Osteocyte (in vitro differentiated cells): ENCODE measurements around the gene MS4A13. TPM values are rescaled to one million over a fixed set of nuclear protein-coding genes. Genes with fewer than 3 reads are reported as not detected.

ENCODE experiments used
- DNase-seq: peaks from one replicate; pipeline ENCODE4 v3.0.0; 2021; ENCODE audit warnings: mixed read lengths; ENCODE audit not compliant: unreplicated experiment; ENCODE audit errors: extremely low spot score
- H3K27ac Mint-ChIP-seq: one replicate; pipeline ENCODE4 v1.8.0; 2021; ENCODE audit warnings: mild to moderate bottlenecking, mixed read lengths; ENCODE audit not compliant: unreplicated experiment
- H3K27me3 Mint-ChIP-seq: one replicate; pipeline ENCODE4 v1.8.0; 2021; ENCODE audit warnings: mixed read lengths; ENCODE audit not compliant: unreplicated experiment
- H3K36me3 Mint-ChIP-seq: one replicate; pipeline ENCODE4 v1.8.0; 2021; ENCODE audit warnings: mixed read lengths; ENCODE audit not compliant: unreplicated experiment
- H3K4me1 Mint-ChIP-seq: one replicate; pipeline ENCODE4 v1.8.0; 2021; ENCODE audit warnings: mixed read lengths; ENCODE audit not compliant: unreplicated experiment
- H3K4me3 Mint-ChIP-seq: one replicate; pipeline ENCODE4 v1.8.0; 2021; ENCODE audit warnings: mild to moderate bottlenecking, moderate library complexity, mixed read lengths; ENCODE audit not compliant: unreplicated experiment
- H3K9me3 Mint-ChIP-seq: one replicate; pipeline ENCODE4 v1.8.0; 2021; ENCODE audit warnings: mixed read lengths; ENCODE audit not compliant: unreplicated experiment
- long read RNA-seq: library from polyadenylated mRNA; unstranded; transcript quantifications from one replicate; pipeline ENCODE4 v2.0.0, GENCODE V29; 2021
- total RNA-seq: library from RNA; stranded (reverse); gene quantifications from 2 replicates; pipeline ENCODE4 v1.2.1, GENCODE V29; 2021
- TF ChIP-seq, protein P1 (sequence below): fragments of 200-600 bp; sonication (generic); IDR thresholded peaks from 2 replicates; pipeline ENCODE4 v1.5.0; 2021; ENCODE audit warnings: antibody characterized with exemption, mild to moderate bottlenecking, moderate library complexity

Gene MS4A13, protein sequence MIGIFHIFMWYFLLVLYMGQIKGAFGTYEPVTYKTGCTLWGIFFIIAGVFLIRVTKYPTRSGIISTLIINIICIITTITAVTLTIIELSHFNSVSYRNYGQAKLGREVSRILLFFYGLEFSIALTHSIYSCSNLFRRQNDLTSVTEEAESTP
- total RNA-seq, result not detected in 2 replicates
- long read RNA-seq, result 0 reads

DNA sequence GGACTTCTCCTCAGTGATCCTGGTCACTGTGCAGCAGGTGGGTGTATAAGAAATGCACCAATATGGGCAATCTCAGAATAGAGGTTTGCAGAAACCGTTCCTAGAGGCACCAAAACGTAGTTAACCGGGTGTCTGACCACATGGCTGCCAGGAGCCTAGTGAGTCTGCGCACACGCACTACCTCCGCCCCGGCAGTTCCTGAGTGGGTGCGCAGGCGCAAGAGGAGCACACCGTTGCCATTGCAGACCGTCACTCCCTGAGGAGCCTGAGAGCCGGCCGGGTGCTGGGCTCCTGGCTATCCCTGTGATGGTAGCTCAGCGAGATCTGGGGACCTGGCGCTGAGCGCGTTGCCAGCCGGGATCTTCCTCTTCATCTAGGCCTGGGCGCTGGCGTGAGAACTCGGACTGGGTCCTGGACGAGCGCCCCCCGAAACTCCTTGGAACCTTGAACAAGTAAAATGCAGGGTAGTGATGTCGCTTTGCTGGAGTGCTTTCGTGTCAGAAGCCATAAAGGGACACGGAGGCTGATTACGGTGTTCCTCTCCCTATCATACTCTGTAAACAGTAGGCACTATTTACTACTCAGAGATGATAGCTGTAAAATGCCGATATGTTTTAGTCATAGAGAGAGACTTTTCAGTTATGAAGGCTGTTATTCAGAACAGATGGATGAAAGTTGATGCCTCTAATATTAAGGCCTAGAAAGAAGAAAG lies at the start of gene MS4A13:
MS4A13 (plus strand) TSS at position 249 of the 712 bp plus-strand sequence. CDS start 2,692 bp downstream, outside the sequence.
- DNase-seq, result no peak
- peaks cover 6% of the 10 kb centered on the region for H3K27me3 Mint-ChIP-seq
- no peak within 1 kb of the TSS for H3K27ac Mint-ChIP-seq
- no peaks in the 10 kb centered on the region for H3K36me3 Mint-ChIP-seq
- TF ChIP-seq, protein P1, sequence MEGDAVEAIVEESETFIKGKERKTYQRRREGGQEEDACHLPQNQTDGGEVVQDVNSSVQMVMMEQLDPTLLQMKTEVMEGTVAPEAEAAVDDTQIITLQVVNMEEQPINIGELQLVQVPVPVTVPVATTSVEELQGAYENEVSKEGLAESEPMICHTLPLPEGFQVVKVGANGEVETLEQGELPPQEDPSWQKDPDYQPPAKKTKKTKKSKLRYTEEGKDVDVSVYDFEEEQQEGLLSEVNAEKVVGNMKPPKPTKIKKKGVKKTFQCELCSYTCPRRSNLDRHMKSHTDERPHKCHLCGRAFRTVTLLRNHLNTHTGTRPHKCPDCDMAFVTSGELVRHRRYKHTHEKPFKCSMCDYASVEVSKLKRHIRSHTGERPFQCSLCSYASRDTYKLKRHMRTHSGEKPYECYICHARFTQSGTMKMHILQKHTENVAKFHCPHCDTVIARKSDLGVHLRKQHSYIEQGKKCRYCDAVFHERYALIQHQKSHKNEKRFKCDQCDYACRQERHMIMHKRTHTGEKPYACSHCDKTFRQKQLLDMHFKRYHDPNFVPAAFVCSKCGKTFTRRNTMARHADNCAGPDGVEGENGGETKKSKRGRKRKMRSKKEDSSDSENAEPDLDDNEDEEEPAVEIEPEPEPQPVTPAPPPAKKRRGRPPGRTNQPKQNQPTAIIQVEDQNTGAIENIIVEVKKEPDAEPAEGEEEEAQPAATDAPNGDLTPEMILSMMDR, result no peak
- H3K9me3 Mint-ChIP-seq, result no peaks in the 10 kb centered on the region
- no peak within 1 kb of the TSS for H3K4me3 Mint-ChIP-seq
- H3K4me1 Mint-ChIP-seq, result peaks cover 25% of the 10 kb centered on the region

DNA sequence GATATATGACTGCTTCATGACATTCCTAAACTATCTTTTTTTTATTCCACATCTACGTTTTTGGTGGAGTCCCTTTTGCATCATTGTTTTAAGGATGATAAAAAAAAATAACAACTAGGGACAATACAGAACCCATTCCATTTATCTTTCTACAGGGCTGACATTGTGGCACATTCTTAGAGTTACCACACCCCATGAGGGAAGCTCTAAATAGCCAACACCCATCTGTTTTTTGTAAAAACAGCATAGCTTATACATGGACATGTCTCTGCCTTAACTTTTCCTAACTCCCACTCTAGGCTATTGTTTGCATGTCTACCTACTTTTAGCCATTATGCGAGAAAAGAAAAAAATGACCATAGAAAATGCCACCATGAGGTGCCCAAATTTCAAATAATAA lies 46.4 kb upstream of the MS4A13 start:
- Mint-ChIP-seq H3K27me3 (peaks cover 15% of the 10 kb centered on the region), H3K4me3 (no peak overlapping the region), H3K4me1 (no peaks in the 10 kb centered on the region), H3K27ac (no peak overlapping the region), H3K9me3 (no peaks in the 10 kb centered on the region), H3K36me3 (no peaks in the 10 kb centered on the region)
- no peak for DNase-seq
- TF ChIP-seq, protein P1, result no peak

DNA sequence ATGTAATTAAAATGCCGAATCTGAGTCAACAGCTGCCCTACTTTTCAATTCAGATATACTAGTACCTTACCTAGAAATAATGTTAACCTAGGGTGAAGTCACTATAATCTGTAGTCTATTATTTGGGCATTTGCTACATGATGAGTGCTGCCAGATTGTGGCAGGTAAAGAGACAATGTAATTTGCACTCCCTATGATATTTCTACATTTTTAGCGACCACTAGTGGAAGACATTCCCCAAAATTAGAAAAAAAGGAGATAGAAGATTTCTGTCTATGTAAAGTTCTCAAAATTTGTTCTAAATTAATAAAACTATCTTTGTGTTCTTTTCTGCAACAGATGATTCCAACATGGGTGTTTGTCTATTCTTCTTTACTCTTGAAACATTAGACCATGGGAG lies 45.5 kb upstream of the MS4A13 start:
- H3K27me3 Mint-ChIP-seq, result peaks cover 10% of the 10 kb centered on the region
- H3K36me3 Mint-ChIP-seq, result no peaks in the 10 kb centered on the region
- no peaks in the 10 kb centered on the region for H3K4me1 Mint-ChIP-seq
- DNase-seq, result no peak
- H3K27ac Mint-ChIP-seq, result no peak overlapping the region
- TF ChIP-seq, protein P1, result no peak
- H3K9me3 Mint-ChIP-seq, result no peaks in the 10 kb centered on the region
- H3K4me3 Mint-ChIP-seq, result no peak overlapping the region

DNA sequence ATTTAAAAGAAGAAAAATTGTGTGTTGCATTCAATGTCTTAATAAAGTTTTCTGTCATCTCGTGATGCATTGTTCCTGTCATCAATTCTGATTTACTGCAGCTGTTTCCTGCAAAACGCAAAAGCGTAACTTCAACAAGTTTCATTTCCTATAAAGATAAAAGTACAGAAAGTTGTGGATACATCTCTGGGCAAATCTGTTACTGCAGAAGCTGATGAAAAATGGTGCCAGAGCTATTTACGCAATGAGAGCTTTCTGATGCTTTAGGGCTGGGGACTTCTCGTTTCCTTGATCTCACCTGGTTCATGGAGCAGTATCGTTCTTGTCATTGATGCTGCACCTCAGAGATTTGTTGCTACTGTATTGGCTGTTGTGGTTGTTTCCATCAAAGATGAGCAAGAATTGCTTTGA lies 38.2 kb upstream of the MS4A13 start:
- no peak for DNase-seq
- Mint-ChIP-seq H3K27me3 (peaks cover 26% of the 10 kb centered on the region), H3K4me1 (no peaks in the 10 kb centered on the region), H3K36me3 (no peaks in the 10 kb centered on the region), H3K4me3 (no peak overlapping the region), H3K27ac (no peak overlapping the region), H3K9me3 (no peaks in the 10 kb centered on the region)
- TF ChIP-seq, protein P1, result no peak

DNA sequence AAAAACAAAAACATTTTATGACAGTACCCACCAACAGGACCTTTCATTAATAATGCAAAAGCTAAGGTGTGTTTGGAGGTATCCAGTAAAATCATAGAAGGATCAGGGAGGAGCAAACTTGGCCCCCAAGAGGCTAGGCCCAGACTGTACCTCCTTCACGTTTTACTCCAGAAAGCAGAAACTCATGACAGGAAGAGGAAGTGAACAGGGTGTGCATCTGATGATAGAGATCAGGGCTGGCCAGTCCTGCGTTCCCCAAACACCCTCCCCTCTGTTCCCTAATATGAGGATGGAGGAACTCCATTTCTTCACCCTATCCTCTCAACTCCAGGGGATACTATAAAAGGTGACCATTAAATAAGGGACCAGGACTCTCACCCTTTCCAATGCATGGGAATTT lies 32.8 kb upstream of the MS4A13 start:
- TF ChIP-seq, protein P1, result no peak
- no peak for DNase-seq
- Mint-ChIP-seq H3K9me3 (no peaks in the 10 kb centered on the region), H3K27me3 (peaks cover 21% of the 10 kb centered on the region), H3K27ac (no peak overlapping the region), H3K36me3 (no peaks in the 10 kb centered on the region), H3K4me1 (no peaks in the 10 kb centered on the region), H3K4me3 (no peak overlapping the region)
